HEK293 (cell line): ENCODE data around the gene PLCL1.
A peak's percentile ranks its signal among the peaks of the same experiment; 100 is the strongest.

Experiments used
- CTCF ChIA-PET: fragments of 350-600 bp; formaldehyde crosslinking; extraction: SDS; loops from one replicate; lab custom pipeline; 2021; ENCODE audit warnings: antibody characterized with exemption; lab: Yijun Ruan, JAX
- POLR2A ChIA-PET: fragments of 300-600 bp; formaldehyde crosslinking; extraction: SDS; loops from one replicate; lab custom pipeline; 2020; ENCODE audit warnings: antibody characterized with exemption, inconsistent platforms; lab: Yijun Ruan, JAX
- H3K27ac ChIP-seq: fragments of 200-500 bp; sonication (Bioruptor generic); 2 replicates; pipeline ENCODE4 v1.5.1; 2014; ENCODE audit warnings: low read depth, low read length, control low read depth, inconsistent platforms; ENCODE audit errors: extremely low read depth
- H3K36me3 ChIP-seq, 2 experiments: fragments of 200-500 bp in 1 of 2; sonication (Bioruptor generic) in 1 of 2; 1 replicate in 1 of 2; 2 replicates in 1 of 2; pipeline ENCODE4 v1.5.1; 2014 to 2017; ENCODE audit warnings: inconsistent platforms in 2 of 2, low read length in 2 of 2; ENCODE audit not compliant: control insufficient read depth in 2 of 2, insufficient read depth in 1 of 2
- H3K4me1 ChIP-seq: fragments of 200-500 bp; sonication (Bioruptor generic); 2 replicates; pipeline ENCODE4 v1.5.1; 2014; ENCODE audit warnings: mild to moderate bottlenecking, low read length, inconsistent platforms; ENCODE audit not compliant: control insufficient read depth, insufficient read depth
- H3K4me3 ChIP-seq: 2 replicates; pipeline ENCODE4 v1.5.1; 2011; ENCODE audit warnings: low read depth, mild to moderate bottlenecking, control low read depth, low read length, moderate library complexity
- H3K9me3 ChIP-seq: fragments of 200-500 bp; sonication (Bioruptor generic); 2 replicates; pipeline ENCODE4 v1.5.1; 2014; ENCODE audit warnings: low read depth, low read length, inconsistent platforms; ENCODE audit not compliant: control insufficient read depth, insufficient read depth
- EGR2 ChIP-seq: fragments of 450-650 bp; formaldehyde crosslinking; IDR thresholded peaks from 2 replicates; pipeline ENCODE4 v1.5.1; 2016; ENCODE audit warnings: low read depth, missing biosample characterization, missing genetic modification characterization
- HIC1 ChIP-seq: fragments of 450-650 bp; formaldehyde crosslinking; IDR thresholded peaks from 2 replicates; pipeline ENCODE4 v1.5.1; 2016; ENCODE audit warnings: missing biosample characterization, missing genetic modification characterization
- KLF16 ChIP-seq: fragments of 450-650 bp; formaldehyde crosslinking; IDR thresholded peaks from 2 replicates; pipeline ENCODE4 v1.5.1; 2017; ENCODE audit warnings: missing biosample characterization, missing genetic modification characterization
- OSR2 ChIP-seq: fragments of 450-650 bp; formaldehyde crosslinking; IDR thresholded peaks from 2 replicates; pipeline ENCODE4 v1.5.1; 2016; ENCODE audit warnings: missing biosample characterization, missing genetic modification characterization
- PRDM10 ChIP-seq: fragments of 450-650 bp; formaldehyde crosslinking; IDR thresholded peaks from 2 replicates; pipeline ENCODE4 v1.5.1; 2016; ENCODE audit warnings: missing biosample characterization, missing genetic modification characterization
- SETDB1 ChIP-seq: IDR thresholded peaks from one replicate; pipeline ENCODE4 v1.6.1; 2017; ENCODE audit warnings: mild to moderate bottlenecking, low read length, moderate library complexity, mixed read lengths; ENCODE audit not compliant: insufficient read length
- ZBTB20 ChIP-seq: fragments of 450-650 bp; formaldehyde crosslinking; IDR thresholded peaks from 2 replicates; pipeline ENCODE4 v1.5.1; 2016; ENCODE audit warnings: missing biosample characterization, missing genetic modification characterization
- ZNF138 ChIP-seq: fragments of 450-650 bp; formaldehyde crosslinking; IDR thresholded peaks from 2 replicates; pipeline ENCODE4 v1.5.1; 2016; ENCODE audit warnings: missing biosample characterization, missing genetic modification characterization, borderline replicate concordance
- ZNF19 ChIP-seq: fragments of 450-650 bp; formaldehyde crosslinking; IDR thresholded peaks from 2 replicates; pipeline ENCODE4; 2016; ENCODE audit warnings: missing biosample characterization, missing genetic modification characterization, low read depth
- ZNF48 ChIP-seq: fragments of 450-650 bp; formaldehyde crosslinking; IDR thresholded peaks from 2 replicates; pipeline ENCODE4 v1.5.1; 2016; ENCODE audit warnings: missing biosample characterization, missing genetic modification characterization
- ZNF555 ChIP-seq: fragments of 450-650 bp; formaldehyde crosslinking; conservative IDR thresholded peaks from 2 replicates; pipeline ENCODE4 v1.5.1; 2017; ENCODE audit warnings: missing biosample characterization, mild to moderate bottlenecking, missing genetic modification characterization, inconsistent platforms
- ZNF621 ChIP-seq: fragments of 450-650 bp; formaldehyde crosslinking; IDR thresholded peaks from 2 replicates; pipeline ENCODE4 v1.5.1; 2017; ENCODE audit warnings: missing biosample characterization, missing genetic modification characterization
- ZNF660 ChIP-seq: fragments of 450-650 bp; IDR thresholded peaks from 2 replicates; pipeline ENCODE4 v1.5.1; 2018; ENCODE audit warnings: missing biosample characterization, mild to moderate bottlenecking, missing genetic modification characterization
- ZNF701 ChIP-seq: fragments of 450-650 bp; formaldehyde crosslinking; IDR thresholded peaks from 2 replicates; pipeline ENCODE4 v1.5.1; 2016; ENCODE audit warnings: missing biosample characterization, missing genetic modification characterization
- ZNF768 ChIP-seq: fragments of 450-650 bp; formaldehyde crosslinking; IDR thresholded peaks from 2 replicates; pipeline ENCODE4 v1.5.1; 2018; ENCODE audit warnings: missing biosample characterization, mild to moderate bottlenecking, missing genetic modification characterization
- ZNF785 ChIP-seq: fragments of 450-650 bp; formaldehyde crosslinking; IDR thresholded peaks from 2 replicates; pipeline ENCODE4 v1.5.1; 2016; ENCODE audit warnings: missing biosample characterization, missing genetic modification characterization
- ZSCAN5A ChIP-seq: fragments of 450-650 bp; formaldehyde crosslinking; IDR thresholded peaks from 2 replicates; pipeline ENCODE4 v1.5.1; 2016; ENCODE audit warnings: missing biosample characterization, missing genetic modification characterization

PLCL1 gene

GRCh38 chr2:197934261-197934933 lies 130.0 kb downstream of the PLCL1 start:
- Histone ChIP-seq H3K4me1 (peaks cover 4% of the 10 kb centered on the region; the same call in 1 of the 2 replicates), H3K36me3 (no peaks in the 10 kb centered on the region), H3K9me3 (no peaks in the 10 kb centered on the region), H3K27ac (no peak overlapping the region), H3K4me3 (no peak overlapping the region)
- CTCF ChIA-PET: interaction anchor here (0.8 kb wide), 1 partner anchor 76 kb away, joined by 5 read pairs; no protein-coding TSS in a partner anchor
- TF ChIP-seq ZNF555 (tag by site-specific recombination): no peak
- TF ChIP-seq PRDM10 (tag by site-specific recombination): no peak
- TF ChIP-seq OSR2: 0 out of 2 replicates have a peak, but pooled peaks have one; percentile 3
- TF ChIP-seq EGR2 (tag by site-specific recombination): no peak
- no peak for TF ChIP-seq ZNF701
- TF ChIP-seq ZNF621: no peak
- TF ChIP-seq ZNF785 (tag by site-specific recombination): no peak
- POLR2A ChIA-PET: no interaction called here

- ChIA-PET POLR2A (no interaction called here), CTCF (no interaction called here)
Measured at GRCh38 chr2:197934934-197935289, 130.5 kb downstream of the PLCL1 start.

More at GRCh38 chr2:197934934-197935289, 130.5 kb downstream of the PLCL1 start:
- H3K9me3 ChIP-seq: no peaks in the 10 kb centered on the region
- H3K36me3 ChIP-seq: no peaks in the 10 kb centered on the region
- no peak overlapping the region for H3K4me3 ChIP-seq
- H3K27ac ChIP-seq: no peak overlapping the region
- TF ChIP-seq ZNF138 (tag by site-specific recombination) (no peak), ZNF768 (tag by site-specific recombination) (no peak), KLF16 (tag by site-specific recombination) (no peak), ZNF48 (tag by site-specific recombination) (no peak), ZBTB20 (tag by site-specific recombination) (no peak), HIC1 (tag by site-specific recombination) (no peak), ZSCAN5A (tag by site-specific recombination) (no peak), ZNF660 (tag by site-specific recombination) (no peak), SETDB1 (no peak), ZNF19 (tag by site-specific recombination) (no peak)
- peaks cover 4% of the 10 kb centered on the region; the same call in 1 of the 2 replicates for H3K4me1 ChIP-seq
